Medulla oblongata (tissue), 1 donor: ENCODE results near the gene RLN2.

ENCODE experiments used
- DNase-seq: peaks from one replicate; pipeline ENCODE4 v3.0.0-alpha.2; 2015; ENCODE audit errors: extremely low spot score

The RLN2 gene

GRCh38 chr9:5269249-5269715 lies 35.2 kb downstream of the RLN2 start:
- no peak for DNase-seq

- no peak for DNase-seq
These were observed 38.6 kb downstream of the RLN2 start for GRCh38 chr9:5265939-5266338.

GRCh38 chr9:5264219-5264595 lies 40.3 kb downstream of the RLN2 start:
- DNase-seq = no peak

GRCh38 chr9:5263351-5264218 lies 40.9 kb downstream of the RLN2 start:
- peak; percentile 3 for DNase-seq
